ENCODE measurements around the gene RPS6KA5. TPM values are rescaled to one million over a fixed set of nuclear protein-coding genes. Genes with fewer than 3 reads are reported as not detected.

RPS6KA5 gene
- total RNA-seq, 1 experiment from 2014 or later, result 8.6 TPM

- no peak for DNase-seq
- peaks cover 17% of the 10 kb centered on the region for H3K4me1 ChIP-seq (ENCODE audit: insufficient read depth, low read length)
- H3K9me3 ChIP-seq (ENCODE audit: low read length), result no peaks in the 10 kb centered on the region
- no peaks in the 10 kb centered on the region for H3K9me2 ChIP-seq (replicated peaks; ENCODE audit: low read length)
- TF ChIP-seq EZH2phosphoT487 (IDR thresholded peaks at IDR 0.05; ENCODE audit: borderline replicate concordance, low read length) (no peak), EZH2 (IDR thresholded peaks at IDR 0.05; ENCODE audit: low read length, unreplicated experiment) (no peak)
- TF ChIP-seq, protein P1, sequence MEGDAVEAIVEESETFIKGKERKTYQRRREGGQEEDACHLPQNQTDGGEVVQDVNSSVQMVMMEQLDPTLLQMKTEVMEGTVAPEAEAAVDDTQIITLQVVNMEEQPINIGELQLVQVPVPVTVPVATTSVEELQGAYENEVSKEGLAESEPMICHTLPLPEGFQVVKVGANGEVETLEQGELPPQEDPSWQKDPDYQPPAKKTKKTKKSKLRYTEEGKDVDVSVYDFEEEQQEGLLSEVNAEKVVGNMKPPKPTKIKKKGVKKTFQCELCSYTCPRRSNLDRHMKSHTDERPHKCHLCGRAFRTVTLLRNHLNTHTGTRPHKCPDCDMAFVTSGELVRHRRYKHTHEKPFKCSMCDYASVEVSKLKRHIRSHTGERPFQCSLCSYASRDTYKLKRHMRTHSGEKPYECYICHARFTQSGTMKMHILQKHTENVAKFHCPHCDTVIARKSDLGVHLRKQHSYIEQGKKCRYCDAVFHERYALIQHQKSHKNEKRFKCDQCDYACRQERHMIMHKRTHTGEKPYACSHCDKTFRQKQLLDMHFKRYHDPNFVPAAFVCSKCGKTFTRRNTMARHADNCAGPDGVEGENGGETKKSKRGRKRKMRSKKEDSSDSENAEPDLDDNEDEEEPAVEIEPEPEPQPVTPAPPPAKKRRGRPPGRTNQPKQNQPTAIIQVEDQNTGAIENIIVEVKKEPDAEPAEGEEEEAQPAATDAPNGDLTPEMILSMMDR (conservative IDR thresholded peaks at IDR 0.05; ENCODE audit: low read depth, low read length), result no peak
- H3K9ac ChIP-seq (ENCODE audit: low read length), result no peak overlapping the region
- H3K79me2 ChIP-seq (ENCODE audit: low read length), result no peaks in the 10 kb centered on the region
- no peaks in the 10 kb centered on the region for H3K36me3 ChIP-seq (ENCODE audit: low read depth, low read length)
- no peak for ATAC-seq
- ChIA-PET CTCF (no interaction called here), POLR2A (ENCODE audit: unreplicated experiment) (no interaction called here)
- no TSS peak for BruUV-seq (replicated peaks)
- H3K27me3 ChIP-seq (ENCODE audit: low read length), result no peaks in the 10 kb centered on the region
- H3K4me3 ChIP-seq (ENCODE audit: low read length), result no peak overlapping the region
- H2AFZ ChIP-seq (ENCODE audit: low read length), result no peak overlapping the region
- 0 out of 2 replicates have a peak, but pooled peaks cover 5% of the 10 kb centered on the region for H4K20me1 ChIP-seq (ENCODE audit: low read length)
- H3K27ac ChIP-seq (ENCODE audit: low read length), result no peak overlapping the region
- H3F3A ChIP-seq (ENCODE audit: low read length, unreplicated experiment), result no peaks in the 10 kb centered on the region
- H3K4me2 ChIP-seq (ENCODE audit: low read length), result no peak overlapping the region
- intact Hi-C loops (cut with micrococcal nuclease), result no loop called here
Observed at GRCh38 chr14:91010153-91010533, 50.3 kb downstream of the RPS6KA5 start.

DNA sequence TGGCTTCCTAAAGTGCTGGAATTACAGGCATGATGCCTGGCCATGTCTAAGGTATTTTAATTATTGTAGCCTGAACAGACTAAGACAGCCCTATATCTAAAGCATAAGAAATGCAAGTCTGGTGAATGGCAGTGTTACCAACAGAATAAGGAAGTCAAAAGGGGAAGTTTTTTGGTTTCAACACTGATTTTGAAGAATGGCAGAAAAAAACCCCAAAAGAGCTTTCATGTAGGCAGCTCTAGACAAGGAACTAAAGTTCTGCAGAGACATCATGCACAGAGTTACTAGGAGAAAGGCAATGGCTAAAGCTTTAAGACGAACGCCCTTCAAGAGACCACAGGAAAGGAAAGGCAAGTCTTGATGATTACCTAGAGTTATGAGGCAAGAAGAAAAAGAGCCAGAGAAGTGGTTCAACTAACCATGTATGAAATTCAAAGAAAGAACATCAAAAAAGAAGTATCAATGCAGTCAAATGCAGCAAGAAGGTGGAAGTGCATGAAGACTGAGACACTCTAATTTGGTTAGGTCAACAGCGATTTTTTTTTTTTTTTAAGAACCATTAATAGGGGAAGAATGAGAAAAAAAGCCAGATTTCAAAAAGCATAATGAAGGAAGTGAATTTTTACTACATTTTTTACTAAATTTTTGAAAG, 50.8 kb downstream of the RPS6KA5 start:
- CTCF ChIA-PET, result no interaction called here
- H3K27me3 ChIP-seq (ENCODE audit: low read length), result no peaks in the 10 kb centered on the region
- H3K9me3 ChIP-seq (ENCODE audit: low read length), result no peaks in the 10 kb centered on the region
- 0 out of 2 replicates have a peak, but pooled peaks cover 5% of the 10 kb centered on the region for H4K20me1 ChIP-seq (ENCODE audit: low read length)
- H2AFZ ChIP-seq (ENCODE audit: low read length), result no peak overlapping the region
- no peak overlapping the region for H3K27ac ChIP-seq (ENCODE audit: low read length)
- peaks cover 17% of the 10 kb centered on the region for H3K4me1 ChIP-seq (ENCODE audit: insufficient read depth, low read length)
- intact Hi-C loops (cut with micrococcal nuclease), result no loop called here
- no peaks in the 10 kb centered on the region for H3K79me2 ChIP-seq (ENCODE audit: low read length)
- H3K4me3 ChIP-seq (ENCODE audit: low read length), result no peak overlapping the region
- POLR2A ChIA-PET (ENCODE audit: unreplicated experiment), result interaction anchor here (0.6 kb wide), 1 partner anchor 16 kb away, joined by 9 read pairs; no protein-coding TSS in a partner anchor
- DNase-seq (no peak), ATAC-seq (no peak)
- H3K4me2 ChIP-seq (ENCODE audit: low read length), result no peak overlapping the region
- H3K9ac ChIP-seq (ENCODE audit: low read length), result no peak overlapping the region
- no peaks in the 10 kb centered on the region for H3K9me2 ChIP-seq (replicated peaks; ENCODE audit: low read length)
- no TSS peak for BruUV-seq (replicated peaks)
- TF ChIP-seq EZH2phosphoT487 (IDR thresholded peaks at IDR 0.05; ENCODE audit: borderline replicate concordance, low read length) (no peak), EZH2 (IDR thresholded peaks at IDR 0.05; ENCODE audit: low read length, unreplicated experiment) (no peak)
- TF ChIP-seq, protein P1 (conservative IDR thresholded peaks at IDR 0.05; ENCODE audit: low read depth, low read length), result no peak
- H3F3A ChIP-seq (ENCODE audit: low read length, unreplicated experiment), result no peaks in the 10 kb centered on the region
- no peaks in the 10 kb centered on the region for H3K36me3 ChIP-seq (ENCODE audit: low read depth, low read length)

GRCh38 chr14:91008759-91009409, 51.6 kb downstream of the RPS6KA5 start:
- no peaks in the 10 kb centered on the region for H3F3A ChIP-seq (ENCODE audit: low read length, unreplicated experiment)
- no peak overlapping the region for H3K9ac ChIP-seq (ENCODE audit: low read length)
- TF ChIP-seq, protein P1 (conservative IDR thresholded peaks at IDR 0.05; ENCODE audit: low read depth, low read length), result no peak
- TF ChIP-seq EZH2 (IDR thresholded peaks at IDR 0.05; ENCODE audit: low read length, unreplicated experiment) (no peak), EZH2phosphoT487 (IDR thresholded peaks at IDR 0.05; ENCODE audit: borderline replicate concordance, low read length) (no peak)
- DNase-seq, result peak; percentile 22
- H4K20me1 ChIP-seq (ENCODE audit: low read length), result 0 out of 2 replicates have a peak, but pooled peaks cover 5% of the 10 kb centered on the region
- no peak overlapping the region for H3K27ac ChIP-seq (ENCODE audit: low read length)
- H3K9me2 ChIP-seq (replicated peaks; ENCODE audit: low read length), result no peaks in the 10 kb centered on the region
- no peaks in the 10 kb centered on the region for H3K79me2 ChIP-seq (ENCODE audit: low read length)
- 0 out of 2 replicates have a peak overlapping the region, but pooled peaks have one; percentile 4 for H3K4me2 ChIP-seq (ENCODE audit: low read length)
- peaks cover 17% of the 10 kb centered on the region for H3K4me1 ChIP-seq (ENCODE audit: insufficient read depth, low read length)
- intact Hi-C loops (cut with micrococcal nuclease), result no loop called here
- BruUV-seq (replicated peaks), result no TSS peak
- ChIA-PET CTCF (no interaction called here), POLR2A (ENCODE audit: unreplicated experiment) (interaction anchor here (0.6 kb wide), 1 partner anchor 16 kb away, joined by 9 read pairs; no protein-coding TSS in a partner anchor)
- no peaks in the 10 kb centered on the region for H3K9me3 ChIP-seq (ENCODE audit: low read length)
- H2AFZ ChIP-seq (ENCODE audit: low read length), result no peak overlapping the region
- ATAC-seq, result peak; percentile 62
- no peaks in the 10 kb centered on the region for H3K27me3 ChIP-seq (ENCODE audit: low read length)
- H3K36me3 ChIP-seq (ENCODE audit: low read depth, low read length), result no peaks in the 10 kb centered on the region
- no peak overlapping the region for H3K4me3 ChIP-seq (ENCODE audit: low read length)

Data from PC-3 (cell line).